Testis (tissue), 3 donors: ENCODE data around the gene PHF19. TPM values are rescaled to one million over a fixed set of nuclear protein-coding genes. Genes with fewer than 3 reads are reported as not detected.

Experiments used
- DNase-seq: peaks from one replicate; pipeline ENCODE4 v3.0.0-alpha.2; 2019
- H3K27ac ChIP-seq, 2 donors: fragments of 200-600 bp; sonication (generic); one replicate each; pipeline ENCODE4 v1.5.1; 2019
- H3K27me3 ChIP-seq: fragments of 200-600 bp; sonication (generic); one replicate; pipeline ENCODE4 v1.5.1; 2019
- H3K36me3 ChIP-seq: fragments of 200-600 bp; sonication (generic); one replicate; pipeline ENCODE4 v1.5.1; 2017; ENCODE audit warnings: low read depth; ENCODE audit errors: missing control alignments
- H3K4me1 ChIP-seq: fragments of 200-600 bp; sonication (generic); one replicate; pipeline ENCODE4 v1.5.1; 2019
- H3K4me3 ChIP-seq, 2 donors: fragments of 200-600 bp; sonication (generic); one replicate each; pipeline ENCODE4 v1.5.1; 2017 to 2019
- H3K9me3 ChIP-seq: fragments of 200-600 bp; sonication (generic); one replicate; pipeline ENCODE4 v1.5.1; 2017
- CTCF ChIP-seq, 3 experiments: fragments of 450-650 bp in 2 of 3; fragments of 200-600 bp in 1 of 3; sonication (generic) in 1 of 3; IDR thresholded peaks; one replicate each; pipeline ENCODE4 v1.5.1; 2016 to 2019; ENCODE audit warnings: antibody characterized with exemption in 3 of 3, mild to moderate bottlenecking in 2 of 3, moderate library complexity in 1 of 3
- POLR2A ChIP-seq: fragments of 450-650 bp; IDR thresholded peaks from one replicate; pipeline ENCODE4 v1.6.1; 2017; ENCODE audit warnings: antibody characterized with exemption, mild to moderate bottlenecking, moderate library complexity
- WGBS, 2 donors: methylation state at CpG; one replicate each; pipeline ENCODE4 v1.1.5; 2018; 5-methylcytosine and 5-hydroxymethylcytosine counted together
- intact Hi-C: fragments of 100-400 bp; cut with DNase I; formaldehyde crosslinking; loops from one replicate; pipeline ENCODE4 v1.15.1; 2023; ENCODE audit warnings: low total_unique reads
- polyA plus RNA-seq: library from polyadenylated mRNA; stranded (reverse); fragments of 350-450 nt; fragmentation: Illumina TruSeq; extraction: RNeasy Lipid Tissue Mini Kit (QIAGEN cat#74804); gene quantifications from one replicate; pipeline ENCODE4 v1.2.3, GENCODE V29; 2014; ENCODE audit warnings: low read depth, low replicate concordance; ENCODE audit not compliant: insufficient read depth
- total RNA-seq, 2 donors: library from RNA; depleted of rRNA; stranded (reverse); fragments of >200 nt; gene quantifications; one replicate each; pipeline ENCODE4 v1.2.3, GENCODE V29; 2016

The PHF19 gene
- total and polyA plus RNA-seq, 3 donors from 2014 or later = 28.5 to 41.7 (median 40.3) TPM

GRCh38 chr9:120855827-120856670 lies 20.9 kb downstream of the PHF19 start:
- 87% methylated on average over 7 of the region's 7 CpGs for WGBS, 2 donors
- no peak for TF ChIP-seq POLR2A
- TF ChIP-seq CTCF (IDR thresholded peaks at IDR 0.05) = no peak
- Histone ChIP-seq H3K27me3 (no peaks in the 10 kb centered on the region), H3K27ac (no peak overlapping the region), H3K4me3 (no peak overlapping the region), H3K36me3 (no peaks in the 10 kb centered on the region), H3K9me3 (no peaks in the 10 kb centered on the region), H3K4me1 (no peaks in the 10 kb centered on the region)
- intact Hi-C loops = loop anchor here (10.0 kb wide), 1 partner anchor 61 kb away; the partner anchor contains the start of gene FBXW2
- no peak for DNase-seq

- intact Hi-C loops = loop anchor here (10.0 kb wide), 1 partner anchor 60 kb away; the partner anchor contains the start of gene FBXW2
- WGBS, 2 donors = 79 to 80% methylated on average over 3 of the region's 3 CpGs
- TF ChIP-seq POLR2A = no peak
- no peak for TF ChIP-seq CTCF (IDR thresholded peaks at IDR 0.05)
These were observed 22.2 kb downstream of the PHF19 start for GRCh38 chr9:120854596-120855327.

GRCh38 chr9:120853198-120853597 lies 23.8 kb downstream of the PHF19 start:
- H3K27ac ChIP-seq = no peak overlapping the region
- no peaks in the 10 kb centered on the region for H3K9me3 ChIP-seq
- no peaks in the 10 kb centered on the region for H3K27me3 ChIP-seq
- no peaks in the 10 kb centered on the region for H3K4me1 ChIP-seq
- 76 to 88% methylated on average over 6 of the region's 6 CpGs for WGBS, 2 donors
- H3K4me3 ChIP-seq = no peak overlapping the region
- TF ChIP-seq CTCF (IDR thresholded peaks at IDR 0.05) = no peak
- TF ChIP-seq POLR2A = no peak
- H3K36me3 ChIP-seq = no peaks in the 10 kb centered on the region
- intact Hi-C loops = loop anchor here (10.0 kb wide), 1 partner anchor 58 kb away; the partner anchor contains the start of gene FBXW2
- DNase-seq = no peak

More at GRCh38 chr9:120854596-120855327, 22.2 kb downstream of the PHF19 start:
- H3K9me3 ChIP-seq = no peaks in the 10 kb centered on the region
- no peaks in the 10 kb centered on the region for H3K4me1 ChIP-seq
- H3K27me3 ChIP-seq = no peaks in the 10 kb centered on the region
- no peak overlapping the region for H3K27ac ChIP-seq
- H3K36me3 ChIP-seq = no peaks in the 10 kb centered on the region
- H3K4me3 ChIP-seq = no peak overlapping the region
- no peak for DNase-seq

GRCh38 chr9:120852240-120853010 lies 24.6 kb downstream of the PHF19 start:
- Histone ChIP-seq H3K4me3 (no peak overlapping the region), H3K4me1 (no peaks in the 10 kb centered on the region), H3K27ac (no peak overlapping the region), H3K9me3 (no peaks in the 10 kb centered on the region), H3K36me3 (no peaks in the 10 kb centered on the region), H3K27me3 (no peaks in the 10 kb centered on the region)
- 79 to 87% methylated on average over 5 of the region's 5 CpGs for WGBS, 2 donors
- no peak for DNase-seq
- TF ChIP-seq POLR2A = no peak
- no peak for TF ChIP-seq CTCF (IDR thresholded peaks at IDR 0.05)
- intact Hi-C loops = loop anchor here (10.0 kb wide), 1 partner anchor 58 kb away; the partner anchor contains the start of gene FBXW2
